KMS-11 (cell line): ENCODE results near the gene IFT88.

ENCODE experiments used
- H2AFZ ChIP-seq: fragments of 200-600 bp; sonication (generic); 2 replicates; pipeline ENCODE4 v1.6.1; 2016; ENCODE audit warnings: antibody characterized with exemption, mixed run types, low read depth
- H3K27ac ChIP-seq: fragments of 200-600 bp; sonication (generic); 2 replicates; pipeline ENCODE4 v1.6.1; 2016; ENCODE audit warnings: mild to moderate bottlenecking, mixed run types
- H3K27me3 ChIP-seq: fragments of 200-600 bp; sonication (generic); 2 replicates; pipeline ENCODE4 v1.6.1; 2017; ENCODE audit warnings: mild to moderate bottlenecking, low read depth, mixed run types, moderate library complexity; ENCODE audit not compliant: insufficient read depth
- H3K36me3 ChIP-seq: fragments of 200-600 bp; sonication (generic); 2 replicates; pipeline ENCODE4 v1.6.1; 2017; ENCODE audit warnings: mild to moderate bottlenecking, mixed run types; ENCODE audit not compliant: insufficient read depth
- H3K4me1 ChIP-seq: fragments of 200-600 bp; sonication (generic); 2 replicates; pipeline ENCODE4 v1.6.1; 2016; ENCODE audit warnings: mild to moderate bottlenecking, low read depth, mixed run types; ENCODE audit not compliant: poor library complexity, severe bottlenecking
- H3K4me2 ChIP-seq: fragments of 200-600 bp; sonication (generic); 2 replicates; pipeline ENCODE4 v1.7.0; 2016; ENCODE audit warnings: mild to moderate bottlenecking, mixed run types
- H3K4me3 ChIP-seq: fragments of 200-600 bp; sonication (generic); IDR thresholded peaks from 2 replicates; pipeline ENCODE4 v1.6.1; 2017; ENCODE audit warnings: low read depth, low read length, mixed read lengths; ENCODE audit not compliant: insufficient read depth
- H3K79me2 ChIP-seq: fragments of 200-600 bp; sonication (generic); 2 replicates; pipeline ENCODE4 v1.6.1; 2016; ENCODE audit warnings: low read depth, mixed run types; ENCODE audit not compliant: insufficient read depth
- H3K9ac ChIP-seq: fragments of 200-600 bp; sonication (generic); 2 replicates; pipeline ENCODE4 v1.6.1; 2016; ENCODE audit warnings: mild to moderate bottlenecking, mixed run types
- H4K20me1 ChIP-seq: fragments of 200-600 bp; sonication (generic); 2 replicates; pipeline ENCODE4 v1.6.1; 2016; ENCODE audit warnings: mild to moderate bottlenecking, mixed run types; ENCODE audit not compliant: insufficient read depth
- CTCF ChIP-seq: fragments of 200-600 bp; sonication (generic); conservative IDR thresholded peaks from 2 replicates; pipeline ENCODE4 v1.6.1; 2017; ENCODE audit warnings: low read depth, mild to moderate bottlenecking, antibody characterized with exemption, low read length, moderate library complexity, mixed read lengths

The IFT88 gene

GRCh38 chr13:20664351-20664750 is 97.4 kb downstream of the IFT88 start:
- Histone ChIP-seq H3K4me1 (no peaks in the 10 kb centered on the region), H2AFZ (no peak overlapping the region), H4K20me1 (no peaks in the 10 kb centered on the region), H3K4me3 (no peak overlapping the region), H3K9ac (no peak overlapping the region), H3K27me3 (no peaks in the 10 kb centered on the region), H3K36me3 (no peaks in the 10 kb centered on the region), H3K79me2 (no peaks in the 10 kb centered on the region), H3K4me2 (no peak overlapping the region), H3K27ac (no peak overlapping the region)
- no peak for TF ChIP-seq CTCF

- Histone ChIP-seq H3K4me3 (no peak overlapping the region), H3K27ac (no peak overlapping the region), H3K4me2 (no peak overlapping the region)
Measured at GRCh38 chr13:20666948-20667347, 100.0 kb downstream of the IFT88 start.

GRCh38 chr13:20667857-20668437 is 101.0 kb downstream of the IFT88 start:
- Histone ChIP-seq H3K27me3 (no peaks in the 10 kb centered on the region), H2AFZ (no peak overlapping the region), H3K36me3 (no peaks in the 10 kb centered on the region), H3K9ac (no peak overlapping the region), H4K20me1 (no peaks in the 10 kb centered on the region), H3K4me3 (no peak overlapping the region), H3K4me2 (no peak overlapping the region), H3K4me1 (no peaks in the 10 kb centered on the region), H3K27ac (no peak overlapping the region), H3K79me2 (no peaks in the 10 kb centered on the region)
- TF ChIP-seq CTCF: no peak

More at GRCh38 chr13:20666948-20667347, 100.0 kb downstream of the IFT88 start:
- TF ChIP-seq CTCF: no peak
- no peak overlapping the region for H2AFZ ChIP-seq
- H3K4me1 ChIP-seq: no peaks in the 10 kb centered on the region
- no peaks in the 10 kb centered on the region for H3K27me3 ChIP-seq
- H3K36me3 ChIP-seq: no peaks in the 10 kb centered on the region
- no peaks in the 10 kb centered on the region for H3K79me2 ChIP-seq
- H3K9ac ChIP-seq: no peak overlapping the region
- H4K20me1 ChIP-seq: no peaks in the 10 kb centered on the region

- Histone ChIP-seq H3K27ac (no peak overlapping the region), H2AFZ (no peak overlapping the region), H3K4me1 (no peaks in the 10 kb centered on the region), H4K20me1 (no peaks in the 10 kb centered on the region), H3K9ac (no peak overlapping the region), H3K4me3 (no peak overlapping the region), H3K27me3 (no peaks in the 10 kb centered on the region), H3K36me3 (no peaks in the 10 kb centered on the region), H3K4me2 (no peak overlapping the region), H3K79me2 (no peaks in the 10 kb centered on the region)
- no peak for TF ChIP-seq CTCF
Measured at GRCh38 chr13:20669162-20669561, 102.2 kb downstream of the IFT88 start.
